CD4-positive, alpha-beta T cell treated with Interleukin-2 at 100 ng/mL for 4 hours (primary cell): ENCODE data around the gene KCNJ5.
"Not testable (repeated sequence)": the region's sequence is repeated elsewhere in the genome, so short reads cannot be mapped to it uniquely, and the experiment has no call there.

Experiments
- DNase-seq: peaks from one replicate; pipeline ENCODE4 v3.0.0-alpha.2; 2020; ENCODE audit warnings: low spot score

Gene KCNJ5

DNA sequence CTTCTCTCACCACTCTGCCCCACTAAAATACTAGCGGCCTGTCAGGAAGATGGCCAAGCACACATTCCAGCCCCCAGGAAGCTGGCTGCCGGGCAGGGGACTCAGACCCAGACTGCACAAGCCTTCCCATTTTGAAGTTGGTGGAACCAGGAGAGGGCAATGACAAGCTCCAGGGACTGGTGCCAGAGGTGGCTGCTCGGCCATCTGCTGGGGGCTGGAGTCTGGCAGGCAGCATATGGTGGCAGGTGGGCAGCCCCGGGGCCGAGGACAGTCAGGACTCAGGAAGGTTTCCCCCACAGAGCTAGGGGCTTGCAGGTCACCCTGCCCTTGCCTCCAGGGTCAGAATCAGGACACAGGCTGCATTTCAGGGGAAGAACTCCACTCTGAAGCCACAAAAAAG lies 22.6 kb downstream of the KCNJ5 start:
- no peak for DNase-seq

DNA sequence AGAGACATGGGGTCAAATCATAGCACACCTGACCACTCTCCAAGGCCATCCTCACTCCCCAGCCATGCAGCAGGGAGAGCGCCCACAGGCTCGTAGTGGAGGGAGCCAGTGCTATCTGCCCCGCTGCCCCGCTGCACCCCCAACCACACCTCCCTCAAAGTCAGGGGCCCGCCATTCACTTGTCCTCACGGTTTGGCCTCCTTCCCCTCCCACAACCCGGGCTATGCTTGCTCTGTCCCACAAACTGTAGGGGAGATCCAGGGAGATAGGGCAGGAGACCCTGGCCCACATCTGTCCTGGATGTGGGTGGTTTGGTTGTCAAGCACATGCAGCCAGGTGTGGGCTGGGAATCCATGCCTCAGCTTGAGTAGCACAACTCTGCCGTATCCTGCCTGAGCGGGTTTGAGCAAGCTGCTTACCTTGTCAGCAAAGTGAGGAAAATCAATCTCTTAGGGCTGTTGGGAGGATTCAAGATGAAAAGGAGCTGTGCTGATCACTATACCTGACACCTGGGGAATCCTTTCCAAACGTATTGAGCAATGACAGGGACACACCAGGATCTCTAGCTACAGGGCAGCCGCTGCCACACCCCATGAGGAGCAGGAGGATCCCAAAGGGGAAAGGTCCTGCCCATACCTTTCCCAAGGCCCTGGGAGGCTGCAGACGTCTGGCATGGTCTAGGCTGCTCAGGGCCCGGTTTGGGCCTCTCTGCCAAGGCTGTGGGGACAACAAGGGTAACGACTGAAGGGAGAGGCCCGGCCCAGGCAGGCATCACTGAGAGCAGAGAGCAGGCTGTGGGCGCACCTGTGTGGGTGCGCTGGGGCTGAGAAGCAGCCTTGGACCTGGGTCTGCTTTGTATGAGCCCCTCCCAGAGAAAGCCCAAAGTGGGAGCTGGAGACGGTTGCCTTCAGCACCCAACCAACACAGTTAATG lies 23.3 kb downstream of the KCNJ5 start:
- no peak for DNase-seq

DNA sequence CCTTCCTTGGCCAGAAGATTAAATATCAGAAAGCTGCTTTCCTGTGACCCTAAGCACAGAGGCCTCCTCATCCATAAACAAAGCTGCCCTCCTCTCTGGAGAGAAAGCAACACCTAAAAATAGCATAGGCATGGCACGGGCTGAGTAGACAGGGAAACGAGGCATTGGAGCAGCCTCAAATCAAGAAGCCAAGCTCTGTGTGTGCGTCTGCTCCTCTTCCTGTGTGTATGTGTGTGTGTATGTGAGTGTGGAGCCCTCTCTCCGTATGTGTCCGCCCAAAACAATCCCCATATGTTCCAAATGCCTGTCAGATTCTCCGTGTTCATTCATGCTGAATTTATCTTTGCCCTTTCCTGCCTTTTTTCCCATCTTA lies 24.0 kb downstream of the KCNJ5 start:
- DNase-seq: no peak

DNA sequence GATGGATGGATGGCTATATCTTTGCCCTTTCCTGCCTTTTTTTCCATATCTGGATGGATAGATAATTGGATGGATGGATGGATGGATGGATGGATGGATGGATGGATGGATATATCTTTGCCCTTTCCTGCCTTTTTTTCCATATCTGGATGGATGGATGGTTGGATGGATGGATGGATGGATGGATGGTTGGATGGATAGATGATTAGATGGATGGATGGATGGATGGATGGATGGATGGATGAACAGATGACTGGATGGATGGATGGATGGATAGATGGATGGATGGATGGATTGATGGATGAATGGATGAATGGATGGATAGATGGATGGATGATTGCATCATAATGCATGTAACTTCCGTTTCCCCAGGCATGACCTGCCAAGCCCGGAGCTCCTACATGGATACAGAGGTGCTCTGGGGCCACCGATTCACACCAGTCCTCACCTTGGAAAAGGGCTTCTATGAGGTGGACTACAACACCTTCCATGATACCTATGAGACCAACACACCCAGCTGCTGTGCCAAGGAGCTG lies 24.9 kb downstream of the KCNJ5 start:
- no peak for DNase-seq

DNA sequence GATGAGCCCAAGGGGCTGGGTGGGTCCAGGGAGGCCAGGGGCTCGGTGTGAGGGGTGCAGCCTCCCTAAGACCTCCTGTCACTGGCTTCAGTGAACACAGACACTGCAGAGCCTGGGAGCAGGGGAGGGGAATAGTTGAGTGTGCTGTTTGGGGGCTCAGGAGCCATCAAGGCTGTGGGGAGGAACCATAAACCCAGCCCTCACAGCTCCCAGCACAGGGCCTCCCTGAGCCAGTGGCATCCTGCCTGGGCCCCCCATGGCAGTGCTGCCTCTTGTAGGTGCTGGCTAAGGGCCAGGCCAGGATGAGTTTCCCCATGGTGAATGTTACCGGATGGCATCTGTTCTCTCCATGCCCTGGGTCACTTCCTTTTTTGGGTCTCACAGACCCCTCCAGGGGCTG lies 25.5 kb downstream of the KCNJ5 start:
- DNase-seq: no peak

DNA sequence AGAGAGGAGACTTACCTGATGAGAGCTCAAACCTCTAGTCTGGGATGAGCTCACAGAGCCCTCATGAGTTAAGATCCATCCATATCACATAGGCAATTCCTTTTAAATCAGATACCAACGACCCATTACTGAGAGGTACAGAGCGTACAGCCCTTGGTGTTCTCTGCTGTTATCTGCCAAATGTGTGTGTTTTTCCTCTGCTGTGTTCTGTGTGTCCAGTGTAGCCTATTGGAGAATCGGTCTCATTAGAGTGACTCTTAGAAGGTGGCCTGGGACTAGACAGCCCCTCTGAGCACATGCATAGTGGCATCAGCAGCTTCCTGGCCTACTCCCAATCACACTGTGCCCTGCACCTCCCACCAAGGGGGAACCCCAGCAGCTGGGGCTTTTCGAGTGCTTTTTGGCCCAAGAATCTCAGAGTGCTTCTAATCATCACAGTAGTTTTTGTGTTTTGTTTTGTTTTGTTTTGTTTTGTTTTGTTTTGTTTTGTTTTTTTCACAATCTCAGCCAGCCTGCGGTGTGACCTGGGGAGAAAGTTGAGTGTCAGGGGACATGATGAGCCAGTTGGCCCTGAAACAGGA lies 26.1 kb downstream of the KCNJ5 start:
- no peak for DNase-seq

DNA sequence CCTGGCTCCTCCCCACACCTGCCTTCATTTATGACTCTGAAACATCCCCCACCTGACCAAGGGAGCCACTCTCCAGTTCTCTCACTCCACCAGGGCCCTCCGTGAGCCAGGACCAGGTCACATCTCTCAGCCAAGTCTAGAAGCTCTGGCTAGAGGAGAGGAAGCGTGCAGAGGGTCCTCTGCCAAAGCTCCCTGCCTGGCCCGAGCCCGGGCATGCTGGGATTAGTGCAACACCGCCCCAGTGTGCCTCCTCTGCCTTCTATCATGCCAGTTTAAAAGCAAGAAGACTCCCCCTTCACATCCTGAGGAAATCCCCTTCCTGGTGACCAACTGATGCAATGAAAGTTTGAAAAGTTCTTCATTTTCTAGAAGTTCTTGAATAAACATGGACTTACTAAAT lies 28.1 kb downstream of the KCNJ5 start:
- DNase-seq: no peak

DNA sequence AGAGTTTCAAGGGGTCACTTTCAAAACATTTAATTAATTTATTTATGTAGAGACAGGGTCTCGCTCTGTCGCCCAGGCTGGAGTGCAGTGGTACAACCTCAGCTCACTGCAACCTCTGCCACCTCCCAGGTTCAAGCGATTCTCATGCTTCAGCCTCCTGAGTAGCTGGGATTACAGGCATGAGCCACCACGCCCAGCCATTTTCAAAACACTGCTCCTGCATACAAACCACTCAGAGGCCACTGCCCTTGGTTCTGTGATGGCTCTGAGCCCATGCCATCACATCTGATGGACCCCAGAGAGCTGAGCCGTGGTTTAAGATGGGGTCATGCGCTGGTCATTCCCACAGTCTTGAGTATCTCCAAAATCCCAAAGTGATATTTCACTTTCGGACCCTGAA lies 28.5 kb downstream of the KCNJ5 start:
- DNase-seq: not testable (repeated sequence)

DNA sequence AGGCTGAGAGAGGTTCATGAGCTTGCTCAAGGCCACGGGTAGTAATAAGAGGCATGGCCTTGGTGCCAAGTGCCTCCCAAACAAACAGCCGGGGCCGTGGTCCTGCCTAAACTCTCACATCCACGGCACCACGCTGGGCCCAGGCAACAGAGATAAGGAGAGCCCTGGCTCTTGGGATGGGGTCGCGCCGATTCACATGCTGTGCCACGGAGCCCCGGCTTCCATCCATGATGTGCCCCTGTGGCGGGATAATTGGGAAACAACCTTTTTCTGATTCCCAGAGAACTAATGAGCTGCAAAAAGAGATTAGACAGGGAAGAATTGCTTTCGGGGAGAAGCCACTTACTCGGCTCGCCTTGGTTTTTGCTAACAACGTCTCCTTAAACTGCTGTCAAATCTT lies 29.5 kb downstream of the KCNJ5 start:
- no peak for DNase-seq

DNA sequence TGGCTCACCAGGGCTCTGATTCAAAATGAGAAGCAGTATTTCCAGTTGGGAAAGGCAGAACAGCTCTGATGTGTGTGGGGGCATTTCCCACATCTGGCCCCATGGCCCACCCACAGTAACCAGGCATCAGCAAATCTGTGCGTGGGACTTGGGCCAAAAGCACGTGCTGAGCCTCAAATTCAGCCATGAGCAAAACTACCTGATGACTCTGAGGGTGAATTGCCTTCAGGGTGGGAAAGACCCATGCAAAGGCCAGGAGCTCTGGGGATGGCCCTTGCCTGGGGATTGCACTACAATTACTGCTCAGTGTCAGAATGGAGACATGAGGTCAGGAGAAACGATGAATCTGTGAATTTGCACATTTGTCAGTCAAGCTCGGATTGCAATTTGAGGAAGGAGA lies 30.6 kb downstream of the KCNJ5 start:
- DNase-seq: no peak

DNA sequence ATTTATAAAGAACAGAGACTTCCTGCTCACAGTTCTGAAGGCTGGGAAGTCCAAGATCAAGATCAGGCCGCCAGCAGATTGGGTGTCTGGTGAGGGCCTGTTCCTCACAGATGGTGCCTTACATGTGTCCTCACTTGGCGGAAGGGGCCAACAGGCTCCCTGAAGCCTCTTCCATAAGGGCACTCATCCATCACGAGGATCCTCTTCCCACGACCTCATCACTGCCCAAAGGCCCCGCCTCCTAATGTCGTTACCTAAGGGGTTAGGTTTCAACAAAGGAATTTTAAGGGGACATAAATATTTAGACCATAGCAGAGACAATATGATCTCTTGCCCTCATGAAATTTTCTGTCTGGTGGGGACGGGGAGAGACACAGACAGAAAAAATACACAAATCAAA lies 32.9 kb downstream of the KCNJ5 start:
- DNase-seq: no peak

DNA sequence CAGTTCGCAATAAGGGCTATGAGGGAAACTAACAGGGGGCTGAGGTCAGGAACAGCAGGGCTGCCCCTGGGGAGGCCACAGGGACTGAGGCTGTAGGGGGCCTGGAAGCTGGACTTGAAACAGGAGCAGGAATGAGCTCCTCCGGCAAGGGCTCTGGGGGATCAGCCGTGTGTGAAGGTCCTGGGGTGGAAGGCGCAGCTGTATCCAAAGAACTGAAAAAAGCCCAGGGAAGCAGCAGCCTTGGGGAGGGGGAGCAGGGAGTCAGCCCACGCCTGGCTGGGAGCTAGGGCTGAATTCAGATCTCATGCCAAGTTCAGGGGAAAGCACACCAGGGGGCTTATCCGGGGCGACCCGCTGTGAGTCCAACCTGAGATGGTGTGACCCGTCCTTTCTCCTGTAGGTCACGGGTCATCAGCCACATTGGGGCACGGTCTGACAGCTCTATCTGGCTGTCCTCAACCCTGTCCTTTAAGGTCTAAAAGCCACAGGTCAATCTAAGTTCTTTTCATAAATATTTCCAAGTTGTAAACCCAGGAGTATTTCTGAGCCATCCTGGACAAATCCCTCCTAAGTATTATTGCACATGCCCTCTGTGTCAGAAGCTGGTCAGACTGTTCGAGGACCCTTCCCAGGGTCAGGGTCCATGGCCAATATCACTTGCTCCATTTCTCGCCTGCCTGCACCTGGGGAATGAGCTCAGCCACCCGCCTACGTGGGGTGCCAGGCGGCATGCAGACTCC lies 33.5 kb downstream of the KCNJ5 start:
- no peak for DNase-seq

DNA sequence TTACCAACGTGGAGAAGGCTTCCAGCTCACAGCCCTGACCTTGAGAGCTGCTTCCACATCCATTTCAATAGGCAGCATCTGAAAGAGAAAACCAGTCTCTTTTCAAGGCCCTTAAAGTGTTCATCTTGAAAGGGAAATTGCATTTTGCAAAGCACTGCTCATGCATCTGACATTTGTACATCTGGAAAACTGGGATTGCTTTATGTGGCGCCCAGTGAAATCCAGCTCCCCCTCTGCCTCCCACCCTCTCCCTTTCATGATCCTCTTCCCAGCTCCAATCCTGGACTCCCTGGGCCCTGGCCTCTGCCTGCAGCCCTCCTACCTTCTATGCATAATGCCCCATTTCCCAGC lies 34.1 kb downstream of the KCNJ5 start:
- no peak for DNase-seq

DNA sequence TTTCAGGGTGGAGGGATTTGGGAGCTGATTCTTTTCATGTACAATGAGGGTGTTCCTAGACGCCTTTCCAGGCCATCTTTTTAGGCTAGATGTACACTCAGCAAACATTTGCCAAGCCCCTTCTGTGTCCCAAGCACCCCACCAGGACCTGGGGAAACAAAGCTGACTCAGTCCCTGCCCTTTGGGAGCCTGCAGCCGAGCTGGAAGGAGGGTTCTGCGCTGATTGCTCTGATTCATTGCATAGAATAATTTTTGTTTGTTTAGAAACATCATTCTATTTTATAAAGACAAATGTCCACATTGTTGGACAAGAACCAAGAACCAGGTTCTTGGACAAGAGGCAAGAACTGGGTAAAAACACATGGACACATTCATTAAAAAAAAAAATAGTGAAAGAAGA lies 34.8 kb downstream of the KCNJ5 start:
- DNase-seq: no peak

DNA sequence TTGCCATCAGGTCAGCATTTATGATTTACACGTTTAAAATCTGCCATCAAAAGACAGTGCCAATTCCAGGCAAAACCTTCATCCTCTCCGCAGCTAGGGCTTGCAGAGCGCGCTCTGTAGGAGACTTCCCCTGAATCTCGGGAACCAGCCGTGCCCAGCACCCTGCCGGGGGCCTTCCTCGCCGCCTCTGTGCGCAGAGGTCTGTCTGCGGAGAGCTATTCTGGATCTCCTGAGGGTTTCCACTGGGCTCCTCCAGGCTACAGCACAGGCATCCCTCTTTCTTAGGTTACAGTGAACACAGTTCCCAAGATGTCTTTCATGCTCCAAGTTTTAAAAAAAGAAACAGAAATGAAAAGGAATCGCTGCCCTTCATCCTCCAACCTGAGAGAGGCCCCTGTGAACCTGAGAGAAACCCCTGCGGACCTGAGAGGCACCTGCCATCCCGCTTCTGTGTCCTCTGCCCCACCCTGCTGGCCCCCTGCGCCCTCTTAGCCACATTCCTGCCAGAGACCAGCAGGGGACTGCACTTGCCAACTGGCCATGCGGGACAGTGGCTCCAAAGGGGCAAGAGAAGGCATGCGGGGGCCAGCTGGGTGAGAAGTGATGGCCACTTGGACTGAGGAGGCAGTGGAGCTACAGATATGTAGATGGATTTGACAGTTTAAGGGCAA lies 35.4 kb downstream of the KCNJ5 start:
- no peak for DNase-seq

DNA sequence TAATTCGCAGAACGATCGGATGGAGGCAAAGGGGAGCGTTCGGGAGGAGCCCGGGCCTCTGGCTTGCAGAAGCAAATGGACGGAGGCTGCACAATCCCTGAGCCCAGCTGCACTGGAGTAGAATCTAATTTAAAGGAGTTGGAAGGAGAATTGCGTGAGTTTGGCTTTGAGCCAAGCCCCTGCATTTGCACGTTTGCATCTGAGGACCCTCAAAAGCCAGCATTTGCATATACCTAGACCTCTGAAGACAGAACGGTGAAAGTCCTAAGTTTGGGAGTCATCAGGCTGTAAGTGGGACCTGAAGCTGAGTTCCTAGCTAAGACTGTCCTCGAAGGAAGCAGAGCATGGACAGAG lies 35.9 kb downstream of the KCNJ5 start:
- no peak for DNase-seq

DNA sequence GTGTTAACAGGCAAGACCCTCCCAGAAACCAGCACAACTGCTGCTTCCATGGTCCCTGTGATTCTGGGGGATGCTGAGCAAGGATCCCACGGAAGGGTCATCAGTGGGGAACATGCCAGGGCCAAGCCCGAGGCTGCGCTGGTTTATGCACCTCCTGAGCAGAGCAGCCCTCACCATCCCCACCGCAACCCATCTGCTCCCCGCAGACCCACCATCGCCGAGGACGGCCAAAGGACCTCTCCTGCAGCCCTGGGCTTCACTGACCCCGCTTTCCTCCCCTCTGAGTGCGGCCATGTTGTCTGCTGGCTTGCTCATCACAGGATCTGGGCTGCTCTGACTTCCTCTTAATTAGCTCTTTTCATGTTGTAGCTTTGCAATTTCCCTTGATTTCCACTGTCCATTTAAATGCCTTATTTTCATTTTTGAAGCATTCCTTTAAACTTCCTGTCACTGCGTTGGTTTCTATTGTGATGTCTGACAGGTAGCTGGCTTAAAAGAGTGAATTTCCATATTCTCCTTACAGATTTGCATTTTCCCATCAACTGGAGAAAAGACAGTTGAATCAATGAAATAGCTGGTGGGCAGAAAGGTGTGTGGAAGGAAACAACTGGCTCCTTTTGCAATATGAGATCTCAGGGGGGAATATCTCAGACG lies 36.7 kb downstream of the KCNJ5 start:
- DNase-seq: no peak

DNA sequence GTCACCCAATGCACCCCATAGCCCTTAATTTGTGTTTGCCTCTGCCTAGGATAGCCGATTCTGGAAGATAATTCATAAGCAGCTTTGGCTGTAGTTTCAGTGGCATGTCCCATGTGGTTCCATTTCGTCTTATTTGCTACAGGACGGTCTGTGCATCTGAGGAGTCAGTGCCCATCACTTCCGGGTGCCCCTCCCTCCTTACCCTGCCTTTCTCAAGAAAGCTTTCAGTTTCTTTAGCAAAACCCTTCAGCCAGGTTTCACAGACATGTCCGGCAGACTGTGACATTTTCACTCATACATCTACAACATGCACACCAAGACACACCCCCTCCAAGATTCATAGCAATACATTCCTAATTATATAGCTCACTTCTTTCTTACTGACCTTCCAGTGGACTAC lies 37.2 kb downstream of the KCNJ5 start:
- peak; percentile 9 for DNase-seq

DNA sequence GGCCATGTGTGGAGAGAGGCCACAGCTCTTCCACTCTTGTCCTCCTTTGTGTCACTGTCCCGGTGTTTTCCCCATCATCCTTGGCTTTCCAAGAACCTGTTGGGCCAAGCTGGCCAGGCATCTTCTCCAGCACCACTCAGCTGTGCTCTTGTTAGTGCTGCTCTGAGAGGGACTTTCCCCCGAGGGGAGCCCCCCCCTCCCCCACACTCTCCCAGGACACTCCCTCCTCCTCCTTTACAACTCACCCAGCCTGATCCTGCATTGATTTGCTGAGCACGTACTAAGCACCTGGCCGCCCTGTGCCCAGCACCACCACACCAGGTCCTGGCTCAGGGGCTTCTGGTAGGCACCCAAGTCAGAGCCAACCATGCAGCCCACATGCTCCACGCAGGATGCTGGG lies 38.3 kb downstream of the KCNJ5 start:
- no peak for DNase-seq

DNA sequence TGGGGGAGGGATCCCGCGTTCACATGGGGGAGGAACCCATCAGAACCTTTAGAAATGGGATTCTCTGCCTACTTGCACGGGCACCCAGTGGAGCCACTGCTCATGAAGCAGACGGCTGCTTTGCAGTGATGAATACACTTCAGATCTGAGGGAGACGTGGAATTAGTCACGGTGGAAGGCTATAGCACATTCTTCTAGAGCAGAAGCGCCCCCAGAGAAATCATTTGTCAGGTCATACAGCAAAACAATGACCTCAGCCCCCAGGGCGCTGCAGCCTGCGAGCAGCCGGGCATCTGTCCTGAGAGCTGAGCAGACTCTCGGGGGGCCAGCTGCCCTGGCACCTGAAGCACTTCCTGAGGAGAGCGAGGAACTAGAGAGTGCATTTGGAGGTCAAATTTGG lies 38.8 kb downstream of the KCNJ5 start:
- no peak for DNase-seq

DNA sequence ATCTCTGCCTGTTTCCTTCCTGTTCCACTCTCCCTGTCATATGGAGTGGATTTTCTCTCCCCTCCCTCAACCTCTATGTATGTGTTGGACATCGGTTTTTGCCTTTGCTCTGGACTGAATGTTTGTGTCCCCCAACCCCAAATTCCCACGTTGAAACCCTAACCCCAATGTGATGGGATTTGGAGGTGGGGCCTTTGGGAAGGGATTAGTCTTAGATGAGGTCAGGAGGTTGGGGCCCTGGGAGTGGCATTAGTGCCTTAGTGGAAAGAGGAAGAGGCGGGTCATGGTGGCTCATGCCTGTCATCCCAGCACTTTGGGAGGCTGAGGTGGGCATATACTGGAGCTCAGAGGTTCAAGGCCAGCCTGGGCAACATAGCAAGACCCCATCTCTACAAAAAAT lies 39.9 kb downstream of the KCNJ5 start:
- no peak for DNase-seq

DNA sequence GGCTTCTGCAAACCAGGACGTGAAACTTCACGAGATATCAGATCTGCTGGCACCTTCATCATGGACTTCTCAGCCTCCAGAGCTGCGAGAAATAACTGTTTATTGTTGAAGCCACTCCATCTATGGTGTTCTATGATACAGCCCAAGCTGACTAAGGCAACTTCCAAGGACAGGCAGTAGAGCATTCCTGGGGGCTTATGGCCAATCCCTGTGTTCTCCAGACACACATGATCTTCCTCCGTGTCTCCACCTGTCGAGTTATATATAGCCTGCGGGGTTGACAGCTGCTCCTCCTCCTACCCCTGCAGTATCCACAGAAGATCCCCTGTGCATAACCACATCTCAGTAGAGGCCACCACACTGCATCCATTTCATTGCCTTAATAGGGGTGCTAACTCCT lies 40.5 kb downstream of the KCNJ5 start:
- no peak for DNase-seq
